DMS114 treated with DMSO at 0.1 percent for 48 hours (cell line): ENCODE results near the gene GALNT7.
"Not testable (repeated sequence)": the region's sequence is repeated elsewhere in the genome, so short reads cannot be mapped to it uniquely, and the experiment has no call there.

Experiments
- DNase-seq: peaks from one replicate; lab custom pipeline; 2025; ENCODE audit not compliant: unreplicated experiment; lab: John Stamatoyannopoulos, UW

The GALNT7 gene

DNA sequence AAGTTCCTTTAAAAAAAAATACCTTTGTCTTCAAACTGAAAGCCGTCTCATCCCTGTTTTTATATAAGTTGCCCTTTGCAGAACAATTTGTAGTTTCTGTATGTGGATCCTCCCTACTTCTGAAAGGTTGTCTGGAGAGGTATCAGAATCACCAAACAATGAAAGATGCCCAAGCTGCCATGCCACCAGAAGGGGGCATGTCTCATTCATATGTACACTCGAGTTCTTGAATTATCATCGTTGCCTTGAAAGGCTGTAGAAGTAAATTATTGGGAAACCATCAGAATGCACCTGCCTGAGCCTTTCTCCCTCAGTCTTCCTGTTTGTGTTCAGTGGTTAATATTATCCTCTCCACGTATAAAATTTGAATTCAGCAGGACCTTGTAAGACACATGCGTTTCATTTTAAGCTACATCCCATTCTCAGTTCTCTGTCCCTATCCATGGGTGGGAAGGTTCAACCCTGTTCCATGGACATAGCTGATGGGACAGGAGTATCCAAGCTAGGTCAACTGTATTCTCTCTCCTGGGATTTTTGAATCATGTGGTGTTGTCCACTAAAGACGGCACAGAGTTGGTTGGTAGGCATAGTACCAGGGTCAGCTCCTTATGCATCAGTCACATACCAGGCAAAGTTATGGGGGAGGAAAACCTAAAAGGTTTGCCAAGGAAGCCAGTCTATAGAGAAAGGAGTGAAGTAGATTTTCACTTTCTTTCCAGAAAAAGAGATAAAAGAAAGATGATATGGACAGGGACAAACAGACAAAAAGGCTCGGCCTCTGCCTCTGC is 24.0 kb downstream of the GALNT7 start:
- no peak for DNase-seq

GRCh38 chr4:173194157-173194556 is 25.5 kb downstream of the GALNT7 start:
- DNase-seq, result no peak

DNA sequence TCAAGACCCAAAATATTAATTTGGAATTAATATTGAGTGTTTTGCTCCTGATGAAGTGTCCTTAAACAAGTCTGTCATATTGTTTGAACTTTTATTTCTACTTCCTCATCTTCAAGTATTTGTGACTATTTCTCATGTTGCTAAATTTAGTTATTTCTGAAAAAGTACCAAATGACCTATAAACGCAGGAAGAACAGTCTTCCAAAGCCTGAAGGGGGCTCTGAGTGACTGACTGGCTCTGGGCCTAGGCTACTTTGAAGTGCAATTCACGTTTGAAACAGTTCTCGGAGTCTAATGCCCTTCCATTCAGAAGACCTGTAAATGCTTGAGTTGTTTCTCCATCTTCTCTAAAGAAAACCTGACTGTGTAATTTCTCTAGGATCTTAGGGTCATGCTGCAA is 26.5 kb downstream of the GALNT7 start:
- no peak for DNase-seq

- no peak for DNase-seq
These were observed 30.9 kb downstream of the GALNT7 start for GRCh38 chr4:173199553-173199952.

DNA sequence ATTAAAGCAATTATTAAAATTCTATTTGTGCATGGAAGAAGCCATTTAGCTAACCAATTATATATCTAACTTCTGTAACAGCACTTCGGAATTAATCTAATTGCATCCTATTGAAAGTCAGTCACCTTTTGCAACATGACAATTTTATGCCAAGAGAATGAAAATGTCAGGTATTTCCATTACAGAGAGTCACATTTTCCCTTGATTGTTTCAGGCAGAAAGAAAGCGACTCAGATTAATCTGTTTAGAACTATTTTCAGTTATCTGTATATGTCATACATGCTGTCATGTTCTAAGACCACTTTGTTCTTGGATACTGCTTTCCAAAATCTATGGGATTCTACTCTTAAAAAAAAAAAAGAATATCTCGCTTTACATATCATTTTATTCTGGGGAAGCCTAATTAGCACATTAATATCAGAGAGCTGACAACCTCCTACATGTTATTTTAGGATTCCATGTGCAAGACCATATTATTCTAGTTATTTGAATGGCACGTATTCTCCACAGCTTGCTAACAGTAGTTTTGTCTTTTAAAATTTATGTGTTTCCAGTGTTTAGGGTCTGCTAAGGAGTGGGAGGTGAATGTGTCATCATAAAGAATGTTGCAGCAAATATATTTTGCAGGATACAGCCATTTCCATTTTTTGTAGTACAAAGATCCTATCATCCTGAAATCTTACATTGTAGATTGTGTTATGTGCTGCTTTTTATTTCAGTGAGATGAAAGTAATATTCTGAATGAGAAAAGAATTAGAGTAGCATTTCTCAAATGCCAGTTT is 31.7 kb downstream of the GALNT7 start:
- no peak for DNase-seq

GRCh38 chr4:173202395-173202794 is 33.8 kb downstream of the GALNT7 start:
- no peak for DNase-seq

DNA sequence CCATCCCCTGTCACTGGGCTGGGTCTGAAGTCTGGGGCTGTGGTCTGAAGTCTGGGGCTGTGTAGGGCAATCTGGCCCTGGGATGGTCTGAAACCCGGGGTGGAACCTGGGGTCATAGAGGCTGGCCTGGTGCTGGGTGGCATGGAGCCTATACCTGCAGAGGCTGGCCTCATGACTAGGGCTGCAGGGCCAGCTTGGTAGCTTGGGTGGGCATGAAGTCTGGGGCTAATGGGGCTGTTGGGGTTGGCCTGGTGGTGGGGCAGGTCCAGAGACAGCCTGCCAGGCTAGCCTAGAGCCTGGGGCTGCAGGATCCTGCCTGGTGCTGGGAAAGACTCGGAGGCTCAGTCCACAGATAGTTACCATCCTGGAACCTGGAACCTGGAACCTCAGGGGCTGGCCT is 37.0 kb downstream of the GALNT7 start:
- no peak for DNase-seq

GRCh38 chr4:173208420-173208819 is 39.8 kb downstream of the GALNT7 start:
- DNase-seq, result no peak

DNA sequence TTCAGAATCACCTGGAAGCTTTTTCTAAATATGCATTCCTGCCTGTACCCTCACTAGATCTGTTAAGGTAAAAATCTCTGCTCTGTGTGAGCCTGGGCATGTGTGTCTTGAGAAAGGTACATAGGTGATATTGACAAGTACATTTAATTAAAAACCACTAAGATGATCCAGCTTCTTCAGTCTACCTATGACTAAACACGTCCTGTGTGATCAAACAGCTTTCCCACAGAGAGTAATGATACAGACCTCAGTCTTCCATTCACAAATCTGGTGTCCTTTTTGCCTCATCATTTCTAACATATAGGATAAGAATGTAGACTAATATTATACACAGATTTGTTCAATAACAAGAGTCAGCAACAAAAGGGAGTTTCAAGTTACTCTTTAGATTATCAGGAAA is 42.6 kb downstream of the GALNT7 start:
- no peak for DNase-seq

DNA sequence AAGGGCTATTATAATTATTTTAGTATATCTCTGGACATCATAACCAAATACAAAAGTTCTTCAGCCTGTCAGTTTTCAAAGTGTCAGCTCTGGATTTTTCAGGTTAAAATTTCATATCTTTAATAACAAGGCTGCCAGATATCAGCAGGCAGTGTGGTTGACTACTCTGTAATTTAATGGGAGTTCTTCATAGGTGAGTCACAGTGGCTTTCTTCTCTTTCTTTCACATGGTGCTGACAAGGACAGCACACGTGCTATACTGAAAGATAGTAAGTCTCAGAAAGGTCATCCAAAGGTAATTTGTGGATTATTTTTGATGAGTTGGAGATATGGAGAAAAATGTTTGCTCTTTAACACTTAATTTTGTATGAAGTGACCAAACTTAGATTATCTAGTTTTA is 43.2 kb downstream of the GALNT7 start:
- DNase-seq, result no peak

- DNase-seq, result no peak
These were observed 43.8 kb downstream of the GALNT7 start for GRCh38 chr4:173212379-173212778.

DNA sequence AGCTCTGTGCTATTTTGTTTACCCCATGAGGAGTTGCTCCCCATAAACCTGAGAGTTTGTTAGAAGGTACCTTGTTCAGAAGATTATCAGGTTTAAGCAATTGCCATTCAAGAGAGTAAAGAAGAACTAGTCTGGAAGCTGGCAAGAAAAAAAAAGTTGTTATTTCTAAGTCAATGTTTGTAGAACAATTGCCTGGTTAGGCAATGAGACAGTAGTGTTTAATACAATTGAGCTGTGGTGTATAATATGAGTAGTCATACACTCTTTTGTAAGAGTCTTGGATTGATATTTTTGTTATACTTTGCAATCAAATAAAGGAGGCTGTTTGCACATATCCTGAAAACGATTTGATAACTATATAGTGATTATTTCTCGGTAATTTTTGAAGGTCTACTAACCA is 44.7 kb downstream of the GALNT7 start:
- no peak for DNase-seq

- DNase-seq, result no peak
These were observed 45.6 kb downstream of the GALNT7 start for GRCh38 chr4:173214231-173214630.

DNA sequence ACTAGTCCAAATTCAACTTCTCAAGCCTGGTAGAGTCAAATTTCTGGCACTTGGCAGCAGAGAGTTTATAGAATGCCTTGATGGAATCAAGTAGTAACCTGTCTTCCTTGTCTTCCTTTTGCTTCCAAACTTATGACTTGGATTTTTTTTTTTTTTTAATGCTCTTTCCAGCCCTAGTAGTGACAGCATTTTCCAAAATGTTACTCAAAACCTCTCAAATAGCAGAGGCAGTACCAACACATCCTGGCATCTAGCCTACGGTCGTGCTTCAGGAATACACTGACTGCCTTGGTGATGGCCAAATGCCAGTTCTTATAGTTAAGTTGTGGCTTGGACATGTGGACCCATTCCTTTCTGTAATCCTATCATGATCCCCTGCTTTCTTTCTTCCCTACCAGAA is 46.0 kb downstream of the GALNT7 start:
- DNase-seq, result no peak

GRCh38 chr4:173217075-173217474 is 48.5 kb downstream of the GALNT7 start:
- no peak for DNase-seq

DNA sequence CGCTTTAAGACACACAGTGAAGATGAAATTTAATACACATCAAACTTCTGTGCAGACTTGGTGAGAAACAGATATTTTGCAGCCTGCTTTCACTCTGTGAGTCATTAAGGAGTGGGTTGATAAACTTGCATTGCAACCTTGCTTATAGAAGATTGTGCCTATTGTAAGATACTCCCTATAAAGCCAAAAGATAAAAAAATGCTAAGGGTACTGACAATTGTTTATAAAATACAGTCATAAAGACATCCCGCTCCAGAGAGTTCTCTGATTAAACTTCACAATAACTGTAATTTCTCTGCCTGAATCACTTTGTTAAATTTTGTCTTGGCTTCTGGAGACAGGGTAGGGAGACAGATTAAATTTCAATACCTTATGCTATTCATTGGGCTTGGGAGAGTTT is 49.1 kb downstream of the GALNT7 start:
- DNase-seq, result no peak

DNA sequence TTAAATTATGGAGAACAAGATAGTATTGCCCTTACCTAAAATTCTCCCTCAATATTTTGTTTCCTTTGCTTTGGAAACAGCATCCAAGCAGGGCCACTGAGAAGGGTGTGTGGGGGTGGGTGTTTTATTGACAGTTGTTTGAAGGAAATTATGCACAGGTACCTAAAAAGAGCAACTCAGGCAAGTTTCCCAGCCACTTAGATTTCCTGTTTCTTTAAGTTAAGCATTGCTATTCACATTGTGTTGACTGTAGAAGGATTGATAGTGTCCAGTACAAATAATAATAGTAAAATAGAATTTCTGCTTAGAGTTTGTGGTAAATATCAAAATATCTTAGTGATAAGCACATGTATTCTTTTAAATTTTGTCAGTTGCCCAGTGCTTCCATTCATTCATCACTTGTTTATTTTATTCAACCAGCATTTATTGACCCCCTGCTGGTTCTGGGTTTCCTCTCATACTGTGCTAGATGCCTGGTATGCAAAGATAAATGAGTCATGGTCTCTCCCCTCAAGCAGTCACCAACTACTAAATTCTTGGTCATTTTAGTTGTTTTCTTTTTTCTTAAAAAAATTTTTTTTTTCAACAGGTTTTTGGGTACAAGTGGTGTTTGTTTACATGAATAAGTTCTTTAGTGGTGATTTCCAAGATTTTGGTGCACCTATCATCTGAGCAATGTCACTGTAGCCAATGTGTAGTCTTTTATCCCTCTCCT is 50.0 kb downstream of the GALNT7 start:
- no peak for DNase-seq

- DNase-seq, result not testable (repeated sequence)
These were observed 50.5 kb downstream of the GALNT7 start for GRCh38 chr4:173219126-173219437.

DNA sequence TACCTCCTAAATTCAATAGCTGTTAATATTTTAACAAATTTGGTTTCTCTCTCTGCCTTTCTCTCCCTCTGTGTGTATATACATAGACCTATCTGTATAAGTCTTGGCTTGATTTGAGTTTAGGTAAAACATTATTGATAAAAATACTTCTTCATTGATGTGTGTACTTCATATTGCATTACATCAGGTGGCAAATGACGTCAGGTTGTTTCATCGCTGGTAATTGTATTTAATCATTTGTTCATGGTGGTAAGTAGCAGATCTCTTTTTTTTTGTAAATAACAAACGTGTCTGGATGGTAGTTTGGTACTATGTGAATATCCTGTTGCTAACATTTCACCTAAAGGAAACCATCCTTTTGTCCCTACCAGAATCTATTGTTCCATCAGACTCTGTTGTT is 55.1 kb downstream of the GALNT7 start:
- no peak for DNase-seq

- no peak for DNase-seq
These were observed 57.8 kb downstream of the GALNT7 start for GRCh38 chr4:173226401-173226888.

GRCh38 chr4:173227756-173228155 is 59.1 kb downstream of the GALNT7 start:
- no peak for DNase-seq

GRCh38 chr4:173230062-173230461 is 61.5 kb downstream of the GALNT7 start:
- no peak for DNase-seq
